ENCODE data around the gene WLS. TPM values are rescaled to one million over a fixed set of nuclear protein-coding genes. Genes with fewer than 3 reads are reported as not detected.

WLS gene
- total RNA-seq, 1 donor from 2014 or later: 187 TPM

DNA sequence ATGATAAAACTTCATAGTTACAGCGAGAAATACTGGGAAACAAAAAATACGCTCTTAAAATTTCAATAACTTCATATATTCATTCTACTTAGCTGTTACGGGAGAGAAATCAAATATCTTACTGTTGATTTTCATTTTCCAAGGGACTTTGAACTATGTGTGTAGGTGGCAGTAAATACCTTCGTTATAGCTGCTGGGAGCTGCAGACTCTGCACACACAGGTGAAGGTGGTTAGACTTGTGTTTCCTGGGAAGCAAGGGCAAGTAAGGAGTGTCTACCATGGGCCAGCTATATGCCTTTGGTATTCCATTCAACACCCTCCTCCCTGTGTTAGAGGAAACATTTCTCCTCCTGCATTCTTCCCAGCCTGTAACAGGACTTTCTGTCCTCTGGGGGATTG, 130.5 kb downstream of the WLS start:
- TF ChIP-seq CTCF (IDR thresholded peaks at IDR 0.05; ENCODE audit: insufficient read depth, low read depth, low read length) (no peak), EZH2 (IDR thresholded peaks at IDR 0.05; ENCODE audit: insufficient read depth, low read length) (no peak)

DNA sequence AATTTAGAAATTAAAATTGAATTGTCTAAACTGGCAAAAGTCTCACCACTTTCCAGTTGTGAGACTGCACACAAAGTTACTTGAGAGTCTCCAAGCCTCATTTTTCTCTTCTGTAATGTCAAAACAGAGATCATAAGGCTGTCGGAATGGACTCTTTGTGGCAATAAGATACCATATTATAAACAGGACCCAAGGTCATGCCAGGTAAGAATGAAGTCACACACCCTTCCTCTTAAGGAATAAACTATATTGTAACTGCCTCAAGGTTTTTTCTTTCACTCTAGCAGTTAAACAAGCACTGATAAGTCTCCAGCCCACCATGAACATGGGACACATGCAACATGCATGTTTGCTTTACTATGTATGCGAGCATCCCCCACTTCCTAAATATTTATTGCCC, 131.8 kb downstream of the WLS start:
- Histone ChIP-seq H3K9me3 (ENCODE audit: insufficient read depth, low read depth, low read length) (no peaks in the 10 kb centered on the region), H3K36me3 (ENCODE audit: insufficient read depth, low read length) (no peaks in the 10 kb centered on the region), H3K27ac (ENCODE audit: low read depth, low read length) (no peak overlapping the region), H3K4me3 (ENCODE audit: insufficient read depth, low read depth, low read length) (no peak overlapping the region), H3K4me1 (ENCODE audit: insufficient read depth, low read length) (peaks cover 16% of the 10 kb centered on the region), H2AFZ (ENCODE audit: low read depth, low read length) (no peak overlapping the region), H3K79me2 (ENCODE audit: insufficient read depth, low read length) (no peaks in the 10 kb centered on the region), H3K9ac (ENCODE audit: low read length) (no peak overlapping the region), H4K20me1 (ENCODE audit: insufficient read depth, low read length) (no peaks in the 10 kb centered on the region), H3K27me3 (ENCODE audit: insufficient read depth, low read length) (no peaks in the 10 kb centered on the region), H3K4me2 (ENCODE audit: low read length) (no peak overlapping the region)
- no peak overlapping the region for H3K27ac Mint-ChIP-seq (ENCODE audit: unreplicated experiment)
- TF ChIP-seq EZH2 (IDR thresholded peaks at IDR 0.05; ENCODE audit: insufficient read depth, low read length): no peak
- TF ChIP-seq CTCF (IDR thresholded peaks at IDR 0.05; ENCODE audit: insufficient read depth, low read depth, low read length): no peak
- no peaks in the 10 kb centered on the region for H3K9me3 Mint-ChIP-seq (ENCODE audit: unreplicated experiment)
- H3K4me3 Mint-ChIP-seq (ENCODE audit: unreplicated experiment): no peak overlapping the region
- H3K36me3 Mint-ChIP-seq (ENCODE audit: low read depth, unreplicated experiment): peaks cover 5% of the 10 kb centered on the region
- peaks cover 3% of the 10 kb centered on the region for H3K4me1 Mint-ChIP-seq (ENCODE audit: low read depth, unreplicated experiment)
- DNase-seq (ENCODE audit: low read depth) (no peak), FAIRE-seq (no peak)
- no peaks in the 10 kb centered on the region for H3K27me3 Mint-ChIP-seq (ENCODE audit: low read depth, unreplicated experiment)

More for the DNA sequence above, 130.5 kb downstream of the WLS start:
- no peak overlapping the region for H3K4me3 ChIP-seq (ENCODE audit: insufficient read depth, low read depth, low read length)
- H3K27me3 ChIP-seq (ENCODE audit: insufficient read depth, low read length): no peaks in the 10 kb centered on the region
- Mint-ChIP-seq H3K27ac (ENCODE audit: unreplicated experiment) (no peak overlapping the region), H3K9me3 (ENCODE audit: unreplicated experiment) (no peaks in the 10 kb centered on the region), H3K4me1 (ENCODE audit: low read depth, unreplicated experiment) (peaks cover 3% of the 10 kb centered on the region), H3K4me3 (ENCODE audit: unreplicated experiment) (no peak overlapping the region), H3K36me3 (ENCODE audit: low read depth, unreplicated experiment) (peaks cover 5% of the 10 kb centered on the region), H3K27me3 (ENCODE audit: low read depth, unreplicated experiment) (no peaks in the 10 kb centered on the region)
- H3K4me2 ChIP-seq (ENCODE audit: low read length): no peak overlapping the region
- no peaks in the 10 kb centered on the region for H3K9me3 ChIP-seq (ENCODE audit: insufficient read depth, low read depth, low read length)
- H3K9ac ChIP-seq (ENCODE audit: low read length): no peak overlapping the region
- no peaks in the 10 kb centered on the region for H3K36me3 ChIP-seq (ENCODE audit: insufficient read depth, low read length)
- no peaks in the 10 kb centered on the region for H3K79me2 ChIP-seq (ENCODE audit: insufficient read depth, low read length)
- FAIRE-seq (no peak), DNase-seq (ENCODE audit: low read depth) (no peak)
- no peak overlapping the region for H3K27ac ChIP-seq (ENCODE audit: low read depth, low read length)
- H3K4me1 ChIP-seq (ENCODE audit: insufficient read depth, low read length): peaks cover 16% of the 10 kb centered on the region
- H2AFZ ChIP-seq (ENCODE audit: low read depth, low read length): no peak overlapping the region
- no peaks in the 10 kb centered on the region for H4K20me1 ChIP-seq (ENCODE audit: insufficient read depth, low read length)

- H3K36me3 Mint-ChIP-seq (ENCODE audit: low read depth, unreplicated experiment): no peaks in the 10 kb centered on the region
- Histone ChIP-seq H3K27ac (ENCODE audit: low read depth, low read length) (no peak overlapping the region), H3K9ac (ENCODE audit: low read length) (no peak overlapping the region)
These were observed 138.6 kb downstream of the WLS start for GRCh38 chr1:68093737-68094136.

More at GRCh38 chr1:68093737-68094136, 138.6 kb downstream of the WLS start:
- H3K4me3 Mint-ChIP-seq (ENCODE audit: unreplicated experiment): no peak overlapping the region
- FAIRE-seq (no peak), DNase-seq (ENCODE audit: low read depth) (peak; percentile 60)
- H3K4me3 ChIP-seq (ENCODE audit: insufficient read depth, low read depth, low read length): no peak overlapping the region
- no peak overlapping the region for H3K4me2 ChIP-seq (ENCODE audit: low read length)
- no peak overlapping the region for H2AFZ ChIP-seq (ENCODE audit: low read depth, low read length)
- H3K27me3 ChIP-seq (ENCODE audit: insufficient read depth, low read length): no peaks in the 10 kb centered on the region
- H3K27me3 Mint-ChIP-seq (ENCODE audit: low read depth, unreplicated experiment): no peaks in the 10 kb centered on the region
- no peaks in the 10 kb centered on the region for H3K4me1 Mint-ChIP-seq (ENCODE audit: low read depth, unreplicated experiment)
- TF ChIP-seq CTCF (IDR thresholded peaks at IDR 0.05; ENCODE audit: insufficient read depth, low read depth, low read length) (no peak), EZH2 (IDR thresholded peaks at IDR 0.05; ENCODE audit: insufficient read depth, low read length) (no peak)
- no peak overlapping the region for H3K27ac Mint-ChIP-seq (ENCODE audit: unreplicated experiment)
- H3K36me3 ChIP-seq (ENCODE audit: insufficient read depth, low read length): no peaks in the 10 kb centered on the region
- peaks cover 10% of the 10 kb centered on the region for H3K9me3 Mint-ChIP-seq (ENCODE audit: unreplicated experiment)
- no peaks in the 10 kb centered on the region for H3K4me1 ChIP-seq (ENCODE audit: insufficient read depth, low read length)
- no peaks in the 10 kb centered on the region for H4K20me1 ChIP-seq (ENCODE audit: insufficient read depth, low read length)
- H3K9me3 ChIP-seq (ENCODE audit: insufficient read depth, low read depth, low read length): no peaks in the 10 kb centered on the region
- H3K79me2 ChIP-seq (ENCODE audit: insufficient read depth, low read length): no peaks in the 10 kb centered on the region
